SK-N-SH (cell line): Measurements from ENCODE around the gene VWA3A. TPM values are rescaled to one million over a fixed set of nuclear protein-coding genes. Genes with fewer than 3 reads are reported as not detected.

ENCODE experiments used
- CTCF ChIA-PET: fragments of 300-600, 350-600 bp; formaldehyde crosslinking; extraction: SDS; loops from one replicate; lab custom pipeline; 2021; lab: Yijun Ruan, JAX
- POLR2A ChIA-PET: fragments of 350-600 bp; sonication (Branson Sonifier 250); formaldehyde crosslinking; extraction: SDS; loops from one replicate; lab custom pipeline; 2020; ENCODE audit warnings: antibody characterized with exemption, inconsistent platforms; lab: Yijun Ruan, JAX
- DNase-seq: peaks from one replicate; pipeline ENCODE4 v3.0.0; 2012
- H2AFZ ChIP-seq: fragments of 200-600 bp; sonication (generic); 2 replicates; pipeline ENCODE4 v1.8.1; 2016; ENCODE audit warnings: antibody characterized with exemption, mild to moderate bottlenecking, low read depth
- H3F3A ChIP-seq: fragments of 200-600 bp; sonication (generic); replicated peaks from 2 replicates; pipeline ENCODE3; 2016; ENCODE audit warnings: antibody characterized with exemption, mild to moderate bottlenecking; ENCODE audit not compliant: insufficient read depth
- H3K27ac ChIP-seq, 2 experiments: fragments of 200-500 bp in 1 of 2; fragments of 200-600 bp in 1 of 2; sonication (Bioruptor generic) in 1 of 2; sonication (generic), shearing (Covaris generic) in 1 of 2; 2 replicates each; pipeline versions ENCODE4 v1.5.1 to v1.6.1; 2014 to 2016; ENCODE audit warnings: low read depth in 2 of 2, inconsistent platforms in 1 of 2, low read length in 1 of 2, mild to moderate bottlenecking in 1 of 2, mixed read lengths in 1 of 2
- H3K27me3 ChIP-seq: fragments of 200-600 bp; sonication (generic), shearing (Covaris generic); 2 replicates; pipeline ENCODE4 v1.6.1; 2016; ENCODE audit warnings: mixed run types; ENCODE audit not compliant: insufficient read depth
- H3K36me3 ChIP-seq, 2 experiments: fragments of 200-500 bp in 1 of 2; fragments of 200-600 bp in 1 of 2; sonication (Bioruptor generic) in 1 of 2; sonication (generic) in 1 of 2; replicated peaks in 1 of 2; 2 replicates each; pipeline versions ENCODE3 to v1.5.1; 2014 to 2016; ENCODE audit warnings: low read length in 1 of 2, mild to moderate bottlenecking in 1 of 2; ENCODE audit not compliant: insufficient read depth in 2 of 2, control insufficient read depth in 1 of 2
- H3K4me1 ChIP-seq, 2 experiments: fragments of 200-500 bp in 1 of 2; fragments of 200-600 bp in 1 of 2; sonication (Bioruptor generic) in 1 of 2; sonication (generic), shearing (Covaris generic) in 1 of 2; 2 replicates each; pipeline versions ENCODE4 v1.5.1 to v1.6.1; 2014 to 2016; ENCODE audit warnings: low read depth in 1 of 2, low read length in 1 of 2, mixed run types in 1 of 2; ENCODE audit not compliant: insufficient read depth in 2 of 2, control insufficient read depth in 1 of 2
- H3K4me2 ChIP-seq: fragments of 200-600 bp; sonication (generic), shearing (Covaris generic); 2 replicates; pipeline ENCODE4 v1.6.1; 2017; ENCODE audit warnings: mixed run types
- H3K4me3 ChIP-seq, 2 experiments: fragments of 200-500 bp in 1 of 2; fragments of 200-600 bp in 1 of 2; sonication (Bioruptor generic) in 1 of 2; sonication (generic), shearing (Covaris generic) in 1 of 2; 2 replicates each; pipeline versions ENCODE4 v1.5.1 to v1.8.1; 2014 to 2016; ENCODE audit warnings: low read depth in 2 of 2, inconsistent platforms in 1 of 2, low read length in 1 of 2, mild to moderate bottlenecking in 1 of 2, mixed read lengths in 1 of 2, moderate library complexity in 1 of 2
- H3K79me2 ChIP-seq: fragments of 200-600 bp; sonication (generic); 2 replicates; pipeline ENCODE4 v1.8.1; 2017; ENCODE audit warnings: mild to moderate bottlenecking; ENCODE audit not compliant: insufficient read depth
- H3K9ac ChIP-seq: fragments of 200-600 bp; sonication (generic); 2 replicates; pipeline ENCODE4 v1.6.1; 2017; ENCODE audit warnings: mixed run types
- H3K9me2 ChIP-seq: fragments of 200-600 bp; sonication (generic); 2 replicates; pipeline ENCODE4 v1.6.1; 2017; ENCODE audit warnings: mixed run types
- H3K9me3 ChIP-seq: fragments of 200-600 bp; sonication (generic); 2 replicates; pipeline ENCODE4 v1.6.1; 2017; ENCODE audit warnings: mixed run types, mild to moderate bottlenecking, moderate library complexity
- H4K20me1 ChIP-seq: fragments of 200-600 bp; sonication (generic); 2 replicates; pipeline ENCODE4 v1.6.1; 2017; ENCODE audit warnings: mild to moderate bottlenecking, mixed run types; ENCODE audit not compliant: insufficient read depth
- CHD2 ChIP-seq: fragments of 150-350 bp; IDR thresholded peaks from 2 replicates; pipeline ENCODE4 v1.6.1; 2018; ENCODE audit warnings: low read length; ENCODE audit not compliant: partially characterized antibody
- CTCF ChIP-seq: fragments of 200-600 bp; sonication (generic); IDR thresholded peaks from 2 replicates; pipeline ENCODE4 v1.6.1; 2017; ENCODE audit warnings: antibody characterized with exemption, mild to moderate bottlenecking, moderate library complexity
- EZH2phosphoT487 ChIP-seq: fragments of 200-600 bp; sonication (generic); IDR thresholded peaks from 2 replicates; pipeline ENCODE4 v1.6.1; 2017; ENCODE audit warnings: low read depth, mixed run types, mild to moderate bottlenecking, antibody characterized with exemption, moderate library complexity, borderline replicate concordance
- FOXJ3 ChIP-seq: sonication (generic); formaldehyde crosslinking; IDR thresholded peaks from 2 replicates; pipeline ENCODE4 v1.5.1; 2020; ENCODE audit warnings: mild to moderate bottlenecking, missing genetic modification reagents
- GABPA ChIP-seq: IDR thresholded peaks from 2 replicates; pipeline ENCODE4 v1.4.0; 2012; ENCODE audit warnings: low read depth, mild to moderate bottlenecking
- GATA2 ChIP-seq: sonication (generic); formaldehyde crosslinking; IDR thresholded peaks from 2 replicates; pipeline ENCODE4 v1.5.0; 2020; ENCODE audit warnings: mild to moderate bottlenecking, missing genetic modification reagents
- JUND ChIP-seq: IDR thresholded peaks from 2 replicates; pipeline ENCODE4 v1.4.0; 2012
- MAX ChIP-seq: IDR thresholded peaks from 2 replicates; pipeline ENCODE4 v1.4.0; 2012; ENCODE audit warnings: low read depth
- MXI1 ChIP-seq: IDR thresholded peaks from 2 replicates; pipeline ENCODE4 v1.6.1; 2012; ENCODE audit warnings: mild to moderate bottlenecking, low read depth, low read length, improper control_type of control experiment
- PBX3 ChIP-seq: IDR thresholded peaks from 2 replicates; pipeline ENCODE4; 2012
- RAD21 ChIP-seq: IDR thresholded peaks from 2 replicates; pipeline ENCODE4 v1.6.1; 2012; ENCODE audit warnings: mild to moderate bottlenecking, low read length
- RCOR1 ChIP-seq: fragments of 150-350 bp; IDR thresholded peaks from 2 replicates; pipeline ENCODE4 v1.6.1; 2017; ENCODE audit warnings: antibody characterized with exemption, low read length
- RFX5 ChIP-seq: IDR thresholded peaks from 2 replicates; pipeline ENCODE4 v1.6.1; 2012; ENCODE audit warnings: mild to moderate bottlenecking, improper control_type of control experiment, low read length
- RXRA ChIP-seq: IDR thresholded peaks from 2 replicates; pipeline ENCODE4 v1.4.0; 2012; ENCODE audit warnings: low read depth, mild to moderate bottlenecking, borderline replicate concordance
- SIN3A ChIP-seq: IDR thresholded peaks from 2 replicates; pipeline ENCODE4 v1.6.1; 2012; ENCODE audit warnings: low read depth, mild to moderate bottlenecking, low read length, moderate library complexity, borderline replicate concordance
- SMC3 ChIP-seq: IDR thresholded peaks from 2 replicates; pipeline ENCODE4 v1.6.1; 2012; ENCODE audit warnings: low read depth, low read length, improper control_type of control experiment
- TEAD4 ChIP-seq: IDR thresholded peaks from 2 replicates; pipeline ENCODE4 v1.4.0; 2012; ENCODE audit warnings: mild to moderate bottlenecking, borderline replicate concordance; ENCODE audit not compliant: insufficient read depth
- USF1 ChIP-seq: IDR thresholded peaks from 2 replicates; pipeline ENCODE4 v1.4.0; 2012; ENCODE audit warnings: low read depth, borderline replicate concordance
- USF2 ChIP-seq: fragments of 150-350 bp; IDR thresholded peaks from 2 replicates; pipeline ENCODE4 v1.6.1; 2017; ENCODE audit warnings: antibody characterized with exemption, low read length, low read depth, borderline replicate concordance
- YY1 ChIP-seq: IDR thresholded peaks from 2 replicates; pipeline ENCODE4 v1.4.0; 2012; ENCODE audit warnings: low read depth, mild to moderate bottlenecking
- WGBS: methylation state at CpG from one replicate; pipeline ENCODE4 v1.1.6; 2017; ENCODE audit warnings: low lambda C conversion rate; 5-methylcytosine and 5-hydroxymethylcytosine counted together
- polyA plus RNA-seq, 3 experiments: library from polyadenylated mRNA; depleted of rRNA; stranded (reverse); fragments of >200 nt; gene quantifications; 2 replicates each; pipeline ENCODE4 v1.2.3, GENCODE V29; 2012

Gene VWA3A
- polyA plus RNA-seq, 1 of the 3 experiments (the other 2 are of a cell fraction), result not detected

GRCh38 chr16:22123146-22123545 is 30.8 kb downstream of the VWA3A start (continued):
- TF ChIP-seq CTCF, result no peak
- TF ChIP-seq SIN3A, result no peak
- TF ChIP-seq USF2, result no peak
- no peak for TF ChIP-seq CHD2
- TF ChIP-seq RCOR1, result no peak

- Histone ChIP-seq H3K4me2 (no peak overlapping the region), H3K27me3 (no peaks in the 10 kb centered on the region; the same call in 1 of the 2 replicates), H2AFZ (no peak overlapping the region), H3K4me1 (no peaks in the 10 kb centered on the region), H3K27ac (no peak overlapping the region), H3K4me3 (no peak overlapping the region), H4K20me1 (no peaks in the 10 kb centered on the region), H3K9me3 (no peaks in the 10 kb centered on the region), H3K9me2 (no peaks in the 10 kb centered on the region), H3K79me2 (no peaks in the 10 kb centered on the region), H3K9ac (no peak overlapping the region), H3K36me3 (no peaks in the 10 kb centered on the region), H3F3A (no peaks in the 10 kb centered on the region)
- ChIA-PET CTCF (no interaction called here), POLR2A (no interaction called here)
- DNase-seq, result no peak
- TF ChIP-seq MAX (no peak), CTCF (no peak), RAD21 (no peak), RFX5 (no peak), GABPA (no peak), EZH2phosphoT487 (no peak), MXI1 (no peak), USF1 (no peak), PBX3 (no peak), RXRA (no peak), GATA2 (CRISPR knock-in tag) (no peak), FOXJ3 (CRISPR knock-in tag) (no peak), USF2 (no peak), CHD2 (no peak), RCOR1 (no peak), TEAD4 (no peak), JUND (no peak), YY1 (no peak), SMC3 (no peak)
- 82% methylated on average over 7 of the region's 7 CpGs for WGBS
Measured at GRCh38 chr16:22123759-22124490, 31.6 kb downstream of the VWA3A start.
